AG09309 (cell line): Measurements from ENCODE around the gene CD200.

Experiments used
- DNase-seq: peaks from one replicate; pipeline ENCODE4 v3.0.0-alpha.2; 2010; ENCODE audit warnings: low read depth
- H3K4me3 ChIP-seq: 2 replicates; pipeline ENCODE4 v1.5.1; 2011; ENCODE audit warnings: mild to moderate bottlenecking, low read depth, low read length, moderate library complexity; ENCODE audit not compliant: control insufficient read depth
- CTCF ChIP-seq: IDR thresholded peaks from 2 replicates; pipeline ENCODE4 v1.5.1; 2011; ENCODE audit warnings: mild to moderate bottlenecking, low read depth, low read length, inconsistent platforms; ENCODE audit not compliant: insufficient read depth, control insufficient read depth; ENCODE audit errors: missing control alignments

Gene CD200

GRCh38 chr3:112381673-112382542, 49.0 kb downstream of the CD200 start:
- TF ChIP-seq CTCF: no peak
- H3K4me3 ChIP-seq: no peak overlapping the region
- DNase-seq: no peak

GRCh38 chr3:112382543-112383160, 49.7 kb downstream of the CD200 start:
- DNase-seq: no peak
- no peak overlapping the region for H3K4me3 ChIP-seq
- no peak for TF ChIP-seq CTCF

- no peak for TF ChIP-seq CTCF
- H3K4me3 ChIP-seq: no peak overlapping the region
- no peak for DNase-seq
Measured at GRCh38 chr3:112384769-112385168, 51.8 kb downstream of the CD200 start.

GRCh38 chr3:112388972-112389371, 56.0 kb downstream of the CD200 start:
- DNase-seq: no peak
- no peak overlapping the region for H3K4me3 ChIP-seq
- no peak for TF ChIP-seq CTCF

GRCh38 chr3:112389961-112390360, 57.0 kb downstream of the CD200 start:
- H3K4me3 ChIP-seq: no peak overlapping the region
- TF ChIP-seq CTCF: no peak
- DNase-seq: no peak

GRCh38 chr3:112390783-112391641, 58.1 kb downstream of the CD200 start:
- no peak for TF ChIP-seq CTCF
- peak; percentile 84 for DNase-seq
- H3K4me3 ChIP-seq: no peak overlapping the region
